PC-9 (cell line): ENCODE data around the gene ALB. TPM values are rescaled to one million over a fixed set of nuclear protein-coding genes. Genes with fewer than 3 reads are reported as not detected.

Source experiments
- BruUV-seq: library from RNA; stranded (reverse); fragments of 400-500 nt; replicated peaks from 2 replicates; lab custom pipeline; 2021; lab: Mats Ljungman, UMichigan
- CTCF ChIA-PET: fragments of 300-600 bp; sonication (Branson Sonifier 250); formaldehyde crosslinking; loops from one replicate; lab custom pipeline; 2022; ENCODE audit warnings: antibody characterized with exemption; lab: Charles Lee
- POLR2A ChIA-PET: fragments of 300-600 bp; sonication (Branson Sonifier 250); formaldehyde crosslinking; loops from one replicate; lab custom pipeline; 2022; ENCODE audit warnings: antibody characterized with exemption; ENCODE audit not compliant: unreplicated experiment; lab: Charles Lee
- DNase-seq, 2 experiments: peaks; one replicate each; pipeline versions ENCODE4 v3.0.0 to v3.0.0-alpha.2; 2015 to 2022; ENCODE audit warnings: mixed read lengths in 1 of 2
- H2AFZ ChIP-seq: fragments of 200-600 bp; sonication (generic); 2 replicates; pipeline ENCODE4 v1.8.1; 2017; ENCODE audit warnings: antibody characterized with exemption
- H3F3A ChIP-seq: fragments of 200-600 bp; sonication (generic); 2 replicates; pipeline ENCODE4 v1.8.1; 2017; ENCODE audit warnings: antibody characterized with exemption, mild to moderate bottlenecking, low read depth; ENCODE audit not compliant: insufficient read depth
- H3K27ac ChIP-seq: fragments of 200-600 bp; sonication (generic); 2 replicates; pipeline ENCODE4 v1.6.1; 2016; ENCODE audit warnings: mixed run types
- H3K27me3 ChIP-seq: fragments of 200-600 bp; sonication (generic); 2 replicates; pipeline ENCODE4 v1.6.1; 2016; ENCODE audit warnings: low read depth, mixed run types; ENCODE audit not compliant: insufficient read depth
- H3K36me3 ChIP-seq: fragments of 200-600 bp; sonication (generic); 2 replicates; pipeline ENCODE4 v1.6.1; 2016; ENCODE audit warnings: low read depth, mixed run types
- H3K4me1 ChIP-seq: fragments of 200-600 bp; sonication (generic); replicated peaks from 2 replicates; pipeline ENCODE4 v1.6.1; 2016; ENCODE audit warnings: mixed run types; ENCODE audit not compliant: insufficient read depth
- H3K4me2 ChIP-seq: fragments of 200-600 bp; sonication (generic); 2 replicates; pipeline ENCODE4 v1.6.1; 2017; ENCODE audit warnings: mixed run types
- H3K4me3 ChIP-seq: fragments of 200-600 bp; sonication (generic); 2 replicates; pipeline ENCODE4 v1.6.1; 2016; ENCODE audit warnings: mixed run types
- H3K79me2 ChIP-seq: fragments of 200-600 bp; sonication (generic); 2 replicates; pipeline ENCODE4 v1.6.1; 2017; ENCODE audit warnings: low read depth, mixed run types
- H3K9me2 ChIP-seq: fragments of 200-600 bp; sonication (generic); 2 replicates; pipeline ENCODE4 v1.8.1; 2017; ENCODE audit warnings: mild to moderate bottlenecking; ENCODE audit not compliant: insufficient read depth
- H3K9me3 ChIP-seq: fragments of 200-600 bp; sonication (generic); 2 replicates; pipeline ENCODE4 v1.8.1; 2016; ENCODE audit warnings: low read depth; ENCODE audit not compliant: insufficient read depth
- H4K20me1 ChIP-seq: fragments of 200-600 bp; sonication (generic); 2 replicates; pipeline ENCODE4 v1.8.1; 2017; ENCODE audit not compliant: insufficient read depth
- EZH2 ChIP-seq: fragments of 200-600 bp; sonication (generic); IDR thresholded peaks from 2 replicates; pipeline ENCODE4 v1.8.0; 2017; ENCODE audit warnings: antibody characterized with exemption, low read depth
- intact Hi-C: fragments of 100-400 bp; cut with micrococcal nuclease; formaldehyde crosslinking; loops from one replicate; pipeline ENCODE4 v1.10.0; 2022; ENCODE audit not compliant: unreplicated experiment
- total RNA-seq: library from RNA; stranded (reverse); gene quantifications from 2 replicates; pipeline ENCODE4 v1.2.3, GENCODE V29; 2021
- TF ChIP-seq, protein P1 (sequence below): fragments of 200-600 bp; sonication (generic); conservative IDR thresholded peaks from 2 replicates; pipeline ENCODE4 v1.6.1; 2017; ENCODE audit warnings: mixed run types, antibody characterized with exemption, mild to moderate bottlenecking, moderate library complexity

Gene ALB
- total RNA-seq, 1 experiment from 2014 or later, result not detected

- CTCF ChIA-PET, result no interaction called here
- no TSS peak for BruUV-seq
- no peak overlapping the region for H3K4me2 ChIP-seq
Observed at GRCh38 chr4:73413294-73413755, 9.2 kb downstream of the ALB start.

GRCh38 chr4:73414936-73415271 lies 10.8 kb downstream of the ALB start:
- POLR2A ChIA-PET, result no interaction called here
- H3K9me2 ChIP-seq, result no peaks in the 10 kb centered on the region
- H3K27me3 ChIP-seq, result no peaks in the 10 kb centered on the region

More at GRCh38 chr4:73413294-73413755, 9.2 kb downstream of the ALB start:
- Histone ChIP-seq H3K27ac (no peak overlapping the region), H3F3A (no peaks in the 10 kb centered on the region), H4K20me1 (no peaks in the 10 kb centered on the region), H3K79me2 (no peaks in the 10 kb centered on the region), H3K9me2 (no peaks in the 10 kb centered on the region), H3K4me3 (no peak overlapping the region), H3K27me3 (no peaks in the 10 kb centered on the region), H3K4me1 (no peaks in the 10 kb centered on the region), H3K9me3 (no peaks in the 10 kb centered on the region), H2AFZ (no peak overlapping the region), H3K36me3 (no peaks in the 10 kb centered on the region)
- POLR2A ChIA-PET, result no interaction called here
- intact Hi-C loops, result no loop called here
- no peak for DNase-seq
- no peak for TF ChIP-seq EZH2
- TF ChIP-seq, protein P1, sequence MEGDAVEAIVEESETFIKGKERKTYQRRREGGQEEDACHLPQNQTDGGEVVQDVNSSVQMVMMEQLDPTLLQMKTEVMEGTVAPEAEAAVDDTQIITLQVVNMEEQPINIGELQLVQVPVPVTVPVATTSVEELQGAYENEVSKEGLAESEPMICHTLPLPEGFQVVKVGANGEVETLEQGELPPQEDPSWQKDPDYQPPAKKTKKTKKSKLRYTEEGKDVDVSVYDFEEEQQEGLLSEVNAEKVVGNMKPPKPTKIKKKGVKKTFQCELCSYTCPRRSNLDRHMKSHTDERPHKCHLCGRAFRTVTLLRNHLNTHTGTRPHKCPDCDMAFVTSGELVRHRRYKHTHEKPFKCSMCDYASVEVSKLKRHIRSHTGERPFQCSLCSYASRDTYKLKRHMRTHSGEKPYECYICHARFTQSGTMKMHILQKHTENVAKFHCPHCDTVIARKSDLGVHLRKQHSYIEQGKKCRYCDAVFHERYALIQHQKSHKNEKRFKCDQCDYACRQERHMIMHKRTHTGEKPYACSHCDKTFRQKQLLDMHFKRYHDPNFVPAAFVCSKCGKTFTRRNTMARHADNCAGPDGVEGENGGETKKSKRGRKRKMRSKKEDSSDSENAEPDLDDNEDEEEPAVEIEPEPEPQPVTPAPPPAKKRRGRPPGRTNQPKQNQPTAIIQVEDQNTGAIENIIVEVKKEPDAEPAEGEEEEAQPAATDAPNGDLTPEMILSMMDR, result no peak

GRCh38 chr4:73415807-73416238 lies 11.7 kb downstream of the ALB start:
- Histone ChIP-seq H2AFZ (no peak overlapping the region), H3K9me3 (no peaks in the 10 kb centered on the region), H3F3A (no peaks in the 10 kb centered on the region), H3K4me1 (no peaks in the 10 kb centered on the region), H4K20me1 (no peaks in the 10 kb centered on the region), H3K27ac (no peak overlapping the region), H3K27me3 (no peaks in the 10 kb centered on the region), H3K4me2 (no peak overlapping the region), H3K36me3 (no peaks in the 10 kb centered on the region), H3K4me3 (no peak overlapping the region), H3K79me2 (no peaks in the 10 kb centered on the region), H3K9me2 (no peaks in the 10 kb centered on the region)
- CTCF ChIA-PET, result no interaction called here
- TF ChIP-seq, protein P1, result no peak
- no peak for TF ChIP-seq EZH2
- no peak for DNase-seq
- intact Hi-C loops, result no loop called here
- BruUV-seq, result no TSS peak
- POLR2A ChIA-PET, result no interaction called here

More at GRCh38 chr4:73414936-73415271, 10.8 kb downstream of the ALB start:
- Histone ChIP-seq H3F3A (no peaks in the 10 kb centered on the region), H3K79me2 (no peaks in the 10 kb centered on the region), H3K4me1 (no peaks in the 10 kb centered on the region), H3K36me3 (no peaks in the 10 kb centered on the region), H3K27ac (no peak overlapping the region), H4K20me1 (no peaks in the 10 kb centered on the region), H2AFZ (no peak overlapping the region), H3K9me3 (no peaks in the 10 kb centered on the region), H3K4me3 (no peak overlapping the region), H3K4me2 (no peak overlapping the region)
- BruUV-seq, result no TSS peak
- no peak for DNase-seq
- intact Hi-C loops, result no loop called here
- no peak for TF ChIP-seq EZH2
- TF ChIP-seq, protein P1, result no peak
- CTCF ChIA-PET, result no interaction called here
